CMK (cell line): ENCODE measurements around the gene TALDO1.

Source experiments
- DNase-seq: peaks from one replicate; pipeline ENCODE4 v3.0.0-alpha.2; 2010; ENCODE audit warnings: low read depth

Gene TALDO1

GRCh38 chr11:801097-801780 is 54.0 kb downstream of the TALDO1 start:
- DNase-seq = no peak

GRCh38 chr11:802018-802617 is 54.9 kb downstream of the TALDO1 start:
- DNase-seq = no peak

- DNase-seq = no peak
These were observed 55.6 kb downstream of the TALDO1 start for GRCh38 chr11:802693-803466.

- no peak for DNase-seq
These were observed 56.1 kb downstream of the TALDO1 start for GRCh38 chr11:803467-803742.

- DNase-seq = no peak
These were observed 56.7 kb downstream of the TALDO1 start for GRCh38 chr11:803770-804598.

GRCh38 chr11:804599-804964 is 57.3 kb downstream of the TALDO1 start:
- DNase-seq = no peak

GRCh38 chr11:808427-809286 is 61.4 kb downstream of the TALDO1 start:
- no peak for DNase-seq

GRCh38 chr11:809287-810039 is 62.2 kb downstream of the TALDO1 start, which contains the start of gene RPLP2:
RPLP2 (plus strand) TSS chr11:809967; CDS start chr11:810235, 268 bp downstream.
- peak; percentile 83 for DNase-seq

- no peak for DNase-seq
These were observed 62.8 kb downstream of the TALDO1 start for GRCh38 chr11:810040-810567.

- DNase-seq = no peak
These were observed 64.4 kb downstream of the TALDO1 start for GRCh38 chr11:811446-812245.

- no peak for DNase-seq
These were observed 65.1 kb downstream of the TALDO1 start for GRCh38 chr11:812390-812789.

GRCh38 chr11:813072-813455 is 65.8 kb downstream of the TALDO1 start:
- no peak for DNase-seq

- no peak for DNase-seq
These were observed 66.3 kb downstream of the TALDO1 start for GRCh38 chr11:813456-814096.
